GM23338 (cell line): ENCODE data around the gene MYG1.

Experiments used
- CTCF ChIP-seq, 2 experiments: fragments of 200-600 bp in 1 of 2; sonication (generic) in 1 of 2; conservative IDR thresholded peaks; 2 replicates each; pipeline versions ENCODE4 v1.5.1 to v1.6.1; 2016 to 2017; ENCODE audit warnings: antibody characterized with exemption in 2 of 2, low read depth in 2 of 2, mild to moderate bottlenecking in 2 of 2, moderate library complexity in 1 of 2
- EZH2 ChIP-seq: fragments of 200-600 bp; sonication (generic); IDR thresholded peaks from one replicate; pipeline ENCODE4 v1.8.0; 2017; ENCODE audit warnings: antibody characterized with exemption, mild to moderate bottlenecking, low read depth; ENCODE audit not compliant: unreplicated experiment
- EZH2phosphoT487 ChIP-seq: fragments of 200-600 bp; sonication (generic); IDR thresholded peaks from one replicate; pipeline ENCODE4 v1.8.1; 2018; ENCODE audit warnings: antibody characterized with exemption; ENCODE audit not compliant: unreplicated experiment
- JUNB ChIP-seq: IDR thresholded peaks from one replicate; pipeline ENCODE4 v1.6.1; 2016; ENCODE audit warnings: antibody characterized with exemption; ENCODE audit not compliant: unreplicated experiment
- POLR2AphosphoS5 ChIP-seq: IDR thresholded peaks from 2 replicates; pipeline ENCODE4 v1.6.1; 2016; ENCODE audit warnings: antibody characterized with exemption, low read depth
- ZNF331 ChIP-seq: fragments of 250-450 bp; sonication (Bioruptor Pico); IDR thresholded peaks from 2 replicates; pipeline ENCODE4 v1.5.0; 2020; ENCODE audit warnings: low read depth, mild to moderate bottlenecking, moderate library complexity
- TF ChIP-seq, protein P1 (sequence below): IDR thresholded peaks from one replicate; pipeline ENCODE4 v1.6.1; 2018; ENCODE audit warnings: antibody characterized with exemption; ENCODE audit not compliant: unreplicated experiment

DNA sequence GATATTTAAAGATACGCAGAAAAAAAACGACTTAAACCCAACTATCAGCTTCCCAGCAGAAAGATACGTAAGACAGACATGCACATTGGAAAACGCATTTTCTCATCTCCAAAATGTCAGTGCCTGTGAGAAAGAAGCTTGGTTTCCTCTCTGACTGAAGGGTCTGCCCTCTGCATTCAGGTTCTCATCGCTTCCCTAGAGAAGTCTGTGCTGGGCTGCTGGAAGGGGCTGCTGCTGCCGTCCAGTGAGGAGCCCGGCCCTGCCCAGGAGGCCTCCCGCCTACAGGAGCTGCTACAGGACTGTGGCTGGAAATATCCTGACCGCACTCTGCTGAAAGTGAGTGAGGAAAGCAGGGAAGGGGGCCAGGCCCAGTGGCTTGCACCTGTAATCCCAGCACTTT is 8.8 kb upstream of the MYG1 start:
- TF ChIP-seq POLR2AphosphoS5 (no peak), CTCF (conservative IDR thresholded peaks at IDR 0.05; ENCODE audit: low read depth in 2 of 2) (no peak), EZH2phosphoT487 (no peak), EZH2 (no peak), ZNF331 (CRISPR knock-in tag) (no peak), JUNB (no peak)
- TF ChIP-seq, protein P1, sequence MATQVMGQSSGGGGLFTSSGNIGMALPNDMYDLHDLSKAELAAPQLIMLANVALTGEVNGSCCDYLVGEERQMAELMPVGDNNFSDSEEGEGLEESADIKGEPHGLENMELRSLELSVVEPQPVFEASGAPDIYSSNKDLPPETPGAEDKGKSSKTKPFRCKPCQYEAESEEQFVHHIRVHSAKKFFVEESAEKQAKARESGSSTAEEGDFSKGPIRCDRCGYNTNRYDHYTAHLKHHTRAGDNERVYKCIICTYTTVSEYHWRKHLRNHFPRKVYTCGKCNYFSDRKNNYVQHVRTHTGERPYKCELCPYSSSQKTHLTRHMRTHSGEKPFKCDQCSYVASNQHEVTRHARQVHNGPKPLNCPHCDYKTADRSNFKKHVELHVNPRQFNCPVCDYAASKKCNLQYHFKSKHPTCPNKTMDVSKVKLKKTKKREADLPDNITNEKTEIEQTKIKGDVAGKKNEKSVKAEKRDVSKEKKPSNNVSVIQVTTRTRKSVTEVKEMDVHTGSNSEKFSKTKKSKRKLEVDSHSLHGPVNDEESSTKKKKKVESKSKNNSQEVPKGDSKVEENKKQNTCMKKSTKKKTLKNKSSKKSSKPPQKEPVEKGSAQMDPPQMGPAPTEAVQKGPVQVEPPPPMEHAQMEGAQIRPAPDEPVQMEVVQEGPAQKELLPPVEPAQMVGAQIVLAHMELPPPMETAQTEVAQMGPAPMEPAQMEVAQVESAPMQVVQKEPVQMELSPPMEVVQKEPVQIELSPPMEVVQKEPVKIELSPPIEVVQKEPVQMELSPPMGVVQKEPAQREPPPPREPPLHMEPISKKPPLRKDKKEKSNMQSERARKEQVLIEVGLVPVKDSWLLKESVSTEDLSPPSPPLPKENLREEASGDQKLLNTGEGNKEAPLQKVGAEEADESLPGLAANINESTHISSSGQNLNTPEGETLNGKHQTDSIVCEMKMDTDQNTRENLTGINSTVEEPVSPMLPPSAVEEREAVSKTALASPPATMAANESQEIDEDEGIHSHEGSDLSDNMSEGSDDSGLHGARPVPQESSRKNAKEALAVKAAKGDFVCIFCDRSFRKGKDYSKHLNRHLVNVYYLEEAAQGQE, result no peak
